Measurements from ENCODE around the gene VPS13D. TPM values are rescaled to one million over a fixed set of nuclear protein-coding genes. Genes with fewer than 3 reads are reported as not detected.

Gene VPS13D
- total RNA-seq, 6 experiments from 2014 or later = 18.8 to 29.5 (median 21.5) TPM

GRCh38 chr1:12555411-12556367 is 325.9 kb downstream of the VPS13D start:
- Mint-ChIP-seq H3K9me3 (no peaks in the 10 kb centered on the region), H3K27me3 (ENCODE audit: insufficient read depth) (peaks cover 19% of the 10 kb centered on the region), H3K4me1 (ENCODE audit: low read depth) (peaks cover 35% of the 10 kb centered on the region), H3K27ac (no peak overlapping the region), H3K4me3 (no peak overlapping the region), H3K36me3 (ENCODE audit: low read depth) (no peaks in the 10 kb centered on the region)
- no peak for TF ChIP-seq CTCF (IDR thresholded peaks at IDR 0.05)
- DNase-seq = no peak

GRCh38 chr1:12556368-12556930 is 326.6 kb downstream of the VPS13D start:
- Mint-ChIP-seq H3K4me3 (peak overlapping the region; percentile 11; the same call in 1 of the 2 replicates), H3K36me3 (ENCODE audit: low read depth) (no peaks in the 10 kb centered on the region), H3K4me1 (ENCODE audit: low read depth) (peaks cover 35% of the 10 kb centered on the region), H3K27ac (peak overlapping the region; percentile 82), H3K9me3 (no peaks in the 10 kb centered on the region), H3K27me3 (ENCODE audit: insufficient read depth) (peaks cover 21% of the 10 kb centered on the region)
- DNase-seq = peak; percentile 83
- no peak for TF ChIP-seq CTCF (IDR thresholded peaks at IDR 0.05)

DNA sequence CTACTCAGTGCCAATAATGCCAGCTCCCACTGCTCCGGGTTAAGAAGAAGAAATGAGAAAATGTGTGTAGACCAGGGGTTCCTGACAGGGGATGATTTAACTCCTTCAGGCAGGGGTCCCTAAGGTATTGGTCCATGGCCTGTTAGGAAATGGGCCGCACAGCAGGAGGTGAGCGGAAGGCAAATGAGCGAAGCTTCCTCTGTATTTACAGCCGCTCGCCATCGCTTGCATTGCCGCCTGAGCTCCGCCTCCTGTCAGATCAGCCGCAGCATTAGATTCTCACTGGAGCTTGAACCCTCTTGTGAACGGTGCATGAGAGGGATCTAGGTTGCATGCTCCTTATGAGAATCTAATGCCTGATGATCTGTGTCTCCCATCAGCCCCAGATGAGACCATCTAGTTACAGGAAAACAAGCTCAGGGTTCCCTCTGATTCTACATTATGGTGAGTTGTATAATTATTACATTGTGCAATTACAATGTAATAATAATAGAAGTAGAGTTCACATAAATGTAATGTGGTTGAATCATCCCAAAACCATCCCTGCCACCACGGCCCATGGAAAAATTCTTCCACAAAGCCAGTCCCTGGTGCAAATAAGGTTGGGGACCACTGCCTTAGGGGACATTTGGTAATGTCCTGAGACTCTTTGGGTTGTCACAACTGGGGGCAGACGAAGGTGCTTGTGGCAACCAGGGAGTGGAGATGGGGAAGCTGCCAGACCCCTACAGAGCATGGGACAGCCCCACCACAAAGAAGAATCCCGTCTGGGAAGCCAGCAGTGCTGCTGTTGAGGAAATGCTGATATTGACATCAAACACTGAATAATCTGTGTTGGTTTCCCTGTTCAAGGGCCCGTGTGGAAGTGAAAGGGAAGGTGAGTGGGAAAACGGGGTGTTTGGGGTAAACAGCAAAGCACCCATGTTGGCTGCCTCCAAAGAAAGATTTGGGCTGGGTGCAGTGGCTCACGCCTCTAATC is 327.4 kb downstream of the VPS13D start:
- peaks cover 2% of the 10 kb centered on the region for H3K36me3 Mint-ChIP-seq (ENCODE audit: low read depth)
- no peak for DNase-seq

DNA sequence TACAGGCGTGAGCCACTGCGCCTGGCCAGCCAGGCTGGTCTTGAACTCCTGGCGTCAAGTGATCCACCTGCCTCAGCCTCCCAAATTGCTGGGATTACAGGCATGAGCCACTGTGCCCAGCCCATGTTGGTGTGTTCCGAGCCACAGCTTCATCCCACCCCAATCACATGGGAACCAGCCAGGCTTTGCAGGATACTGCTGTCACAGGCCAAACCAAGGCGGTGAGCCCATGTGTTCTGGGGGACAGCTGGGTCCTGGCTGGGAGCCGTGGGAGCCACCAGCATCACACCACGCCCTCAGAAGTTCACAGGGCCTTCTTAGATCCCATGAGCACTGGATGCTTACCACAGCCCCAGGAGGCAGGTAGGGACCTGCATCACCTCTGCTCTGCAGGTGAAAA is 331.3 kb downstream of the VPS13D start:
- H3K27me3 Mint-ChIP-seq (ENCODE audit: insufficient read depth) = peaks cover 20% of the 10 kb centered on the region
- H3K27ac Mint-ChIP-seq = no peak overlapping the region
- peaks cover 24% of the 10 kb centered on the region for H3K4me1 Mint-ChIP-seq (ENCODE audit: low read depth)
- no peak overlapping the region for H3K4me3 Mint-ChIP-seq
- no peak for TF ChIP-seq CTCF (IDR thresholded peaks at IDR 0.05)
- H3K9me3 Mint-ChIP-seq = peaks cover 30% of the 10 kb centered on the region
- peaks cover 23% of the 10 kb centered on the region for H3K36me3 Mint-ChIP-seq (ENCODE audit: low read depth)
- no peak for DNase-seq

More for the DNA sequence above, 327.4 kb downstream of the VPS13D start:
- H3K27ac Mint-ChIP-seq = peak overlapping the region; percentile 82
- peaks cover 21% of the 10 kb centered on the region for H3K27me3 Mint-ChIP-seq (ENCODE audit: insufficient read depth)
- TF ChIP-seq CTCF (IDR thresholded peaks at IDR 0.05) = no peak
- peaks cover 3% of the 10 kb centered on the region for H3K9me3 Mint-ChIP-seq
- H3K4me3 Mint-ChIP-seq = peak overlapping the region; percentile 11; the same call in 1 of the 2 replicates
- peaks cover 35% of the 10 kb centered on the region for H3K4me1 Mint-ChIP-seq (ENCODE audit: low read depth)

Small RNA genes within 50 kb of the gene (microRNA-seq; reads per million reads assigned to microRNA genes)
- gene MIR4632 = not detected

Other genes with a start within 250 kb of the VPS13D start
- 100 to 1,000 TPM in 4 of 6 experiments, 10 to 100 TPM in 2; 92.8 to 112 (median 101) TPM for gene MFN2, start 249.6 kb upstream of the VPS13D start, total RNA-seq (2021; fragmentation: NEBNext Ultra II Directional; extraction: Animal tissue kit (Norgen Biotek cat#: 25700))
- 10 to 100 TPM in 5 of 6 experiments, 1 to 10 TPM in 1; 9.9 to 14.8 (median 12.6) TPM for gene MIIP, start 210.5 kb upstream of the VPS13D start, total RNA-seq (2021; fragmentation: NEBNext Ultra II Directional; extraction: Animal tissue kit (Norgen Biotek cat#: 25700))
- gene TNFRSF8, start 166.7 kb upstream of the VPS13D start, total RNA-seq (2021; fragmentation: NEBNext Ultra II Directional; extraction: Animal tissue kit (Norgen Biotek cat#: 25700)) = under 1 TPM in 1 of 6 experiments, not detected in 5; 0.07 TPM
- gene TNFRSF1B, start 63.0 kb upstream of the VPS13D start, total RNA-seq (2021; fragmentation: NEBNext Ultra II Directional; extraction: Animal tissue kit (Norgen Biotek cat#: 25700)) = under 1 TPM; 0.14 to 0.66 (median 0.33) TPM